HG02870 (cell line): ENCODE results near the gene CDRT15.
"Not testable (repeated sequence)": the region's sequence is repeated elsewhere in the genome, so short reads cannot be mapped to it uniquely, and the experiment has no call there.

Experiments
- ATAC-seq: cut with Tn5 transposase; IDR thresholded peaks from one replicate; pipeline ENCODE4 v1.9.1; 2021; ENCODE audit warnings: mild to moderate bottlenecking, moderate library complexity; ENCODE audit not compliant: unreplicated experiment

CDRT15 gene

DNA sequence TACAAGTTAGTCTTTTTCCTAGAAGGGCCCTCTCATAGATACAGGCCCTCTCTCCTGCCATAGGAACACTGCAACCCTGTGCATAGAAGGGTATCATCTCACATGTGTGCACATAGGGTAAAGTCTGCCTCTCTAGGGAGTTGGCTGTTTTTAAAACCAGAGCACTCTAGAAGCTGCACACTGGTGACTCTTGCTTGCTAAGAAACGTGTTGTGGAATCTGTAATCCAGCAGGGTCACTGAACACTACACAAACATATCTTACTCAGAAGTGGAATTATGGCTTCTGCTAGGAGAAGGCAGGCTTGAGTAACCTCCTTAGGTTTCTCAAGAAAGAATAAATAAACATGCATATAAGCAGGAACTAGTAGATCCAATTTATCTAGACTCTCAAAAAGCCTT, 45.9 kb downstream of the CDRT15 start:
- ATAC-seq = not testable (repeated sequence)

DNA sequence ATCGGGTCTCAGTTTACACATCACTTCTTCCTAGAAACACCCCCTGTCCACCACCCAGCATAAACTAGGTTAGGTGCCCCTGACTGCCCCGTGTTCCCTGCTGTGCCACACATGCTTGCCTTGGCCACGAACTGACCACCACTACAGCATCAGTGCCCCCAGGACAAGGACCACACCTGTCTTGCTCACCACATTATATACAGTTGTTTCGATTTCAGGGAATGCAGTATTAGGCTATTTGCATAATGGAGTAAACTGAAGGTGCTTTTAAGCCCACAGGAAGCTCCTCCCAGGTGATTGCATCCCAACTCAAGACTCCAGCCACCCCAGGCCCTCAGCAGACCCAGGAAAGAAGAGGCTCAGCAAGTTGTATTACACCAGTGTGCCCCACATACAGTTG, 50.2 kb downstream of the CDRT15 start:
- not testable (repeated sequence) for ATAC-seq
